CD14-positive monocyte (primary cell): ENCODE data around the gene NCF2. TPM values are rescaled to one million over a fixed set of nuclear protein-coding genes. Genes with fewer than 3 reads are reported as not detected.

Experiments
- DNase-seq, 3 donors: peaks; one replicate each; pipeline ENCODE4 v3.0.0-alpha.2; 2011 to 2022
- H2AFZ ChIP-seq: 2 replicates; pipeline ENCODE4 v1.6.0; 2012; ENCODE audit warnings: mild to moderate bottlenecking, low read depth, low read length, inconsistent platforms; ENCODE audit not compliant: insufficient read depth, poor library complexity, severe bottlenecking
- H3K27ac ChIP-seq, 2 donors: 1 replicate in 1 of 2; 2 replicates in 1 of 2; pipeline ENCODE4 v1.5.1; 2012 to 2013; ENCODE audit warnings: low read length in 2 of 2, control low read depth in 1 of 2, inconsistent platforms in 1 of 2, low read depth in 1 of 2, mild to moderate bottlenecking in 1 of 2
- H3K27me3 ChIP-seq, 2 donors: one replicate each; pipeline versions ENCODE4 v1.6.0 to v1.6.1; 2011 to 2013; ENCODE audit warnings: low read length in 2 of 2; ENCODE audit not compliant: control insufficient read depth in 2 of 2, insufficient read depth in 2 of 2
- H3K36me3 ChIP-seq, 2 donors: replicated peaks in 1 of 2; 1 replicate in 1 of 2; 2 replicates in 1 of 2; pipeline versions ENCODE4 v1.5.1 to v1.6.1; 2012 to 2013; ENCODE audit warnings: low read length in 2 of 2, control low read depth in 1 of 2, inconsistent platforms in 1 of 2, mild to moderate bottlenecking in 1 of 2; ENCODE audit not compliant: insufficient read depth in 2 of 2, control insufficient read depth in 1 of 2
- H3K4me1 ChIP-seq, 2 donors: 1 replicate in 1 of 2; 2 replicates in 1 of 2; pipeline versions ENCODE4 v1.5.1 to v1.6.1; 2012 to 2013; ENCODE audit warnings: low read length in 2 of 2, control low read depth in 1 of 2, inconsistent platforms in 1 of 2, mild to moderate bottlenecking in 1 of 2, moderate library complexity in 1 of 2; ENCODE audit not compliant: insufficient read depth in 2 of 2, control insufficient read depth in 1 of 2
- H3K4me2 ChIP-seq: replicated peaks from 2 replicates; pipeline ENCODE3; 2012; ENCODE audit warnings: low read length, moderate library complexity, mild to moderate bottlenecking; ENCODE audit not compliant: poor library complexity, severe bottlenecking; ENCODE audit errors: extremely low read depth
- H3K4me3 ChIP-seq, 3 experiments: fragments of 200-600 bp in 1 of 3; sonication (generic) in 1 of 3; replicated peaks in 1 of 3; 1 replicate in 2 of 3; 2 replicates in 1 of 3; pipeline ENCODE4 v1.5.1; 2011 to 2013; ENCODE audit warnings: low read length in 3 of 3, mild to moderate bottlenecking in 3 of 3, control low read depth in 2 of 3, low read depth in 2 of 3, inconsistent platforms in 1 of 3, moderate library complexity in 1 of 3
- H3K79me2 ChIP-seq: 2 replicates; pipeline ENCODE4 v1.6.0; 2012; ENCODE audit warnings: mild to moderate bottlenecking, control low read depth, inconsistent platforms, low read length, moderate library complexity; ENCODE audit not compliant: insufficient read depth
- H3K9ac ChIP-seq: 2 replicates; pipeline ENCODE4 v1.6.0; 2017; ENCODE audit warnings: low read length, mild to moderate bottlenecking; ENCODE audit not compliant: insufficient read depth, poor library complexity, severe bottlenecking
- H3K9me3 ChIP-seq, 2 donors: replicated peaks in 1 of 2; 1 replicate in 1 of 2; 2 replicates in 1 of 2; pipeline versions ENCODE4 v1.5.1 to v1.6.1; 2012 to 2013; ENCODE audit warnings: low read length in 2 of 2, control low read depth in 1 of 2; ENCODE audit not compliant: control insufficient read depth in 1 of 2, insufficient read depth in 1 of 2
- H4K20me1 ChIP-seq: 2 replicates; pipeline ENCODE4 v1.6.0; 2012; ENCODE audit warnings: mild to moderate bottlenecking, low read length, control low read depth, moderate library complexity; ENCODE audit not compliant: insufficient read depth
- H3K27ac Mint-ChIP-seq, 7 donors: one replicate each; pipeline ENCODE4 v1.8.0; 2020; ENCODE audit warnings: mild to moderate bottlenecking in 7 of 7, mixed read lengths in 7 of 7, moderate library complexity in 6 of 7, inconsistent platforms in 2 of 7
- H3K27me3 Mint-ChIP-seq, 3 donors: one replicate each; pipeline ENCODE4 v1.8.0; 2021 to 2022; ENCODE audit warnings: low read depth in 3 of 3, mild to moderate bottlenecking in 3 of 3, mixed read lengths in 3 of 3, moderate library complexity in 3 of 3, inconsistent platforms in 1 of 3
- H3K36me3 Mint-ChIP-seq, 2 donors: one replicate each; pipeline ENCODE4 v1.8.0; 2020; ENCODE audit warnings: mixed read lengths in 2 of 2, inconsistent platforms in 1 of 2, mild to moderate bottlenecking in 1 of 2
- H3K4me1 Mint-ChIP-seq: one replicate; pipeline ENCODE4 v1.8.0; 2020; ENCODE audit warnings: mild to moderate bottlenecking, mixed read lengths
- H3K4me3 Mint-ChIP-seq, 2 donors: one replicate each; pipeline ENCODE4 v1.8.0; 2020; ENCODE audit warnings: mild to moderate bottlenecking in 2 of 2, mixed read lengths in 2 of 2, moderate library complexity in 1 of 2
- H3K9me3 Mint-ChIP-seq, 7 donors: one replicate each; pipeline ENCODE4 v1.8.0; 2020 to 2022; ENCODE audit warnings: mixed read lengths in 7 of 7, mild to moderate bottlenecking in 6 of 7, moderate library complexity in 6 of 7, inconsistent platforms in 2 of 7
- CTCF ChIP-seq: fragments of 200-600 bp; IDR thresholded peaks from one replicate; pipeline ENCODE4 v1.8.0; 2022; ENCODE audit warnings: antibody characterized with exemption, mild to moderate bottlenecking
- WGBS: methylation state at CpG from one replicate; pipeline ENCODE4 v1.1.5; 2013; ENCODE audit warnings: missing lambda C conversion rate; ENCODE audit not compliant: insufficient coverage; 5-methylcytosine and 5-hydroxymethylcytosine counted together
- intact Hi-C, 2 donors: fragments of 100-400 bp; cut with micrococcal nuclease; formaldehyde crosslinking; loops; one replicate each; pipeline versions ENCODE4 v1.15.0 to v1.15.1; 2023
- polyA plus RNA-seq, 3 donors: library from polyadenylated mRNA; depleted of rRNA in 1 of 3; unstranded in 2 of 3; stranded (reverse) in 1 of 3; fragments of 300-500 nt in 2 of 3; fragments of >200 nt in 1 of 3; fragmentation: Illumina TruSeq in 2 of 3; gene quantifications; 1 replicate in 2 of 3; 2 replicates in 1 of 3; pipeline ENCODE4 v1.2.3, GENCODE V29; 2012 to 2021

The NCF2 gene
- polyA plus RNA-seq, 3 donors, result 509 to 697 (median 557) TPM

GRCh38 chr1:183584147-183584546, 6.1 kb downstream of the NCF2 start:
- H3K27ac Mint-ChIP-seq, result peak overlapping the region; percentile 96 to 99 (median 97)

GRCh38 chr1:183583466-183583865, 6.8 kb downstream of the NCF2 start:
- H3K4me1 Mint-ChIP-seq, result peaks cover 82% of the 10 kb centered on the region
- peak overlapping the region in 1 of 3 experiments; percentile 44 for H3K4me3 ChIP-seq

More at GRCh38 chr1:183584147-183584546, 6.1 kb downstream of the NCF2 start:
- peaks cover 49 to 52% of the 10 kb centered on the region in 2 donors for H3K36me3 ChIP-seq
- peak overlapping the region; percentile 39 for H3K4me2 ChIP-seq
- H3K9ac ChIP-seq, result peak overlapping the region; percentile 28
- H3K36me3 Mint-ChIP-seq, result peaks cover 67 to 91% of the 10 kb centered on the region in 2 donors
- H3K4me1 ChIP-seq, result peaks cover 87 to 97% of the 10 kb centered on the region in 2 donors
- H3K9me3 Mint-ChIP-seq, result peaks cover 0 to 1% (median 0%) of the 10 kb centered on the region in 7 donors
- peaks cover 79% of the 10 kb centered on the region for H3K4me1 Mint-ChIP-seq
- TF ChIP-seq CTCF, result no peak
- intact Hi-C loops, result loop anchor here (5.0 kb wide), 2 partner anchors 43 to 48 kb away; no protein-coding TSS in a partner anchor
- DNase-seq, result peak in 1 of 3 donors; percentile 45
- H2AFZ ChIP-seq, result no peak overlapping the region
- H3K27ac ChIP-seq, result peak overlapping the region; percentile 76 to 90
- WGBS, result no CpG with 5 or more reads among the region's 5 CpGs
- no peaks in the 10 kb centered on the region for H3K9me3 ChIP-seq
- H3K27me3 ChIP-seq, result no peaks in the 10 kb centered on the region
- H3K79me2 ChIP-seq, result peaks cover 92% of the 10 kb centered on the region
- peak overlapping the region in 1 of 3 experiments; percentile 34 for H3K4me3 ChIP-seq
- peak overlapping the region in 1 of 2 donors; percentile 62 for H3K4me3 Mint-ChIP-seq
- no peaks in the 10 kb centered on the region for H3K27me3 Mint-ChIP-seq
- H4K20me1 ChIP-seq, result peaks cover 72% of the 10 kb centered on the region

More at GRCh38 chr1:183583466-183583865, 6.8 kb downstream of the NCF2 start:
- H3K27me3 ChIP-seq, result no peaks in the 10 kb centered on the region
- H3K9ac ChIP-seq, result peak overlapping the region; percentile 28
- TF ChIP-seq CTCF, result no peak
- Mint-ChIP-seq H3K27ac (peak overlapping the region; percentile 96 to 99 (median 97)), H3K4me3 (peak overlapping the region; percentile 56 to 75), H3K9me3 (peaks cover 0 to 1% (median 0%) of the 10 kb centered on the region in 7 donors), H3K27me3 (no peaks in the 10 kb centered on the region), H3K36me3 (peaks cover 72 to 92% of the 10 kb centered on the region in 2 donors)
- peak overlapping the region; percentile 76 to 90 for H3K27ac ChIP-seq
- intact Hi-C loops, result loop anchor here (5.0 kb wide), 2 partner anchors 44 to 49 kb away; no protein-coding TSS in a partner anchor
- peak overlapping the region; percentile 39 for H3K4me2 ChIP-seq
- H2AFZ ChIP-seq, result no peak overlapping the region
- peaks cover 89 to 98% of the 10 kb centered on the region in 2 donors for H3K4me1 ChIP-seq
- peaks cover 92% of the 10 kb centered on the region for H3K79me2 ChIP-seq
- H3K36me3 ChIP-seq, result peaks cover 56 to 59% of the 10 kb centered on the region in 2 donors
- peaks cover 74% of the 10 kb centered on the region for H4K20me1 ChIP-seq
- peak; percentile 92 to 98 (median 95) for DNase-seq
- WGBS, result 13% methylated on average over 3 of the region's 6 CpGs
- H3K9me3 ChIP-seq, result no peaks in the 10 kb centered on the region
